Stomach (tissue), 9 donors: ENCODE results near the gene MED12L. TPM values are rescaled to one million over a fixed set of nuclear protein-coding genes. Genes with fewer than 3 reads are reported as not detected.
"Not testable (repeated sequence)": the region's sequence is repeated elsewhere in the genome, so short reads cannot be mapped to it uniquely, and the experiment has no call there.

Experiments used
- DNase-seq, 2 donors: peaks; one replicate each; pipeline versions ENCODE4 v3.0.0 to v3.0.0-alpha.2; 2013 to 2019
- H3K27ac ChIP-seq, 5 donors: fragments of 200-600 bp in 4 of 5; sonication (generic) in 4 of 5; one replicate each; pipeline ENCODE4 v1.5.1; 2013 to 2019; ENCODE audit warnings: mild to moderate bottlenecking in 1 of 5, moderate library complexity in 1 of 5
- H3K27me3 ChIP-seq, 3 donors: fragments of 200-600 bp; sonication (generic); one replicate each; pipeline ENCODE4 v1.5.1; 2017 to 2019; ENCODE audit warnings: mixed run types in 1 of 3
- H3K36me3 ChIP-seq, 4 donors: fragments of 200-600 bp; sonication (generic); 1 replicate in 3 of 4; 2 replicates in 1 of 4; pipeline ENCODE4 v1.5.1; 2016 to 2019
- H3K4me1 ChIP-seq, 4 donors: fragments of 200-600 bp; sonication (generic); one replicate each; pipeline ENCODE4 v1.5.1; 2016 to 2019
- H3K4me3 ChIP-seq, 4 donors: fragments of 200-600 bp; sonication (generic) in 3 of 4; one replicate each; pipeline ENCODE4 v1.5.1; 2016 to 2019; ENCODE audit warnings: mild to moderate bottlenecking in 1 of 4
- H3K9me3 ChIP-seq, 4 donors: fragments of 200-600 bp; sonication (generic); one replicate each; pipeline ENCODE4 v1.5.1; 2016 to 2019
- CTCF ChIP-seq, 7 experiments: fragments of 450-650 bp in 4 of 7; fragments of 200-600 bp in 3 of 7; sonication (generic) in 3 of 7; IDR thresholded peaks; one replicate each; pipeline ENCODE4 v1.5.1; 2016 to 2019; ENCODE audit warnings: antibody characterized with exemption in 7 of 7, control low read depth in 2 of 7, mild to moderate bottlenecking in 1 of 7
- EP300 ChIP-seq: sonication (generic); formaldehyde crosslinking; IDR thresholded peaks from one replicate; pipeline ENCODE4 v1.6.1; 2017; ENCODE audit warnings: antibody characterized with exemption
- POLR2A ChIP-seq, 4 donors: fragments of 450-650 bp; IDR thresholded peaks; one replicate each; pipeline ENCODE4 v1.6.1; 2016; ENCODE audit warnings: antibody characterized with exemption in 4 of 4, control low read depth in 2 of 4, mild to moderate bottlenecking in 1 of 4, moderate library complexity in 1 of 4
- POLR2AphosphoS5 ChIP-seq, 3 donors: sonication (generic); formaldehyde crosslinking; IDR thresholded peaks; one replicate each; pipeline ENCODE4 v1.6.1; 2016; ENCODE audit warnings: antibody characterized with exemption in 3 of 3
- WGBS, 5 donors: extraction: QIAGEN DNeasy Blood & Tissue Kit in 3 of 5; methylation state at CpG; one replicate each; pipeline versions ENCODE4 v1.1.5 to v1.1.7; 2013 to 2018; 5-methylcytosine and 5-hydroxymethylcytosine counted together
- intact Hi-C: fragments of 100-400 bp; cut with DNase I; formaldehyde crosslinking; loops from one replicate; pipeline ENCODE4 v1.15.1; 2023; ENCODE audit warnings: low total_unique reads
- polyA plus RNA-seq, 3 donors: library from polyadenylated mRNA; stranded (reverse); fragments of 200-250 nt; gene quantifications; one replicate each; pipeline ENCODE4 v1.2.3, GENCODE V29; 2013
- total RNA-seq, 5 donors: library from RNA; depleted of rRNA; stranded (reverse); fragments of >200 nt; gene quantifications; one replicate each; pipeline versions ENCODE4 v1.1.0 to v1.2.3, GENCODE V29; 2014 to 2016
- donor health status: healthy with polysubstance abuse.
- donor health status: Bipolar disorder and iron deficiency.
- donor health status: healthy.

The MED12L gene
- total and polyA plus RNA-seq, 8 donors = 0.06 to 2.9 (median 0.36) TPM; not detected in 2

GRCh38 chr3:151236316-151236715 is 150.9 kb downstream of the MED12L start:
- intact Hi-C loops = no loop called here

GRCh38 chr3:151236736-151237135 is 151.3 kb downstream of the MED12L start:
- no peaks in the 10 kb centered on the region for H3K36me3 ChIP-seq
- H3K4me3 ChIP-seq = no peak overlapping the region
- intact Hi-C loops = no loop called here

More at GRCh38 chr3:151236316-151236715, 150.9 kb downstream of the MED12L start:
- H3K4me3 ChIP-seq = no peak overlapping the region
- H3K27me3 ChIP-seq = no peaks in the 10 kb centered on the region
- H3K9me3 ChIP-seq = no peaks in the 10 kb centered on the region
- H3K4me1 ChIP-seq = peaks cover 0 to 28% (median 14%) of the 10 kb centered on the region in 4 donors
- DNase-seq = peak in 1 of 2 donors; percentile 39
- H3K36me3 ChIP-seq = no peaks in the 10 kb centered on the region
- H3K27ac ChIP-seq = peak overlapping the region in 1 of 5 donors; percentile 62
- TF ChIP-seq POLR2AphosphoS5 (IDR thresholded peaks at IDR 0.05) (no peak), EP300 (no peak), POLR2A (IDR thresholded peaks at IDR 0.05) (no peak), CTCF (IDR thresholded peaks at IDR 0.05) (no peak)
- WGBS, 5 donors = 53 to 76% (median 71%) methylated on average over 2 of the region's 2 CpGs

GRCh38 chr3:151242006-151242405 is 156.5 kb downstream of the MED12L start:
- peaks cover 0 to 13% (median 3%) of the 10 kb centered on the region in 4 donors for H3K4me1 ChIP-seq
- WGBS, 5 donors = 59 to 89% (median 74%) methylated on average over 8 to 18 of the region's 18 CpGs
- H3K36me3 ChIP-seq, DNase-seq, H3K27ac ChIP-seq, H3K4me3 ChIP-seq, intact Hi-C loops, H3K9me3 ChIP-seq, H3K27me3 ChIP-seq: not testable (repeated sequence)

More at GRCh38 chr3:151236736-151237135, 151.3 kb downstream of the MED12L start:
- TF ChIP-seq POLR2AphosphoS5 (IDR thresholded peaks at IDR 0.05) (no peak), POLR2A (IDR thresholded peaks at IDR 0.05) (no peak), CTCF (IDR thresholded peaks at IDR 0.05) (no peak), EP300 (no peak)
- H3K4me1 ChIP-seq = peaks cover 0 to 28% (median 12%) of the 10 kb centered on the region in 4 donors
- H3K27me3 ChIP-seq = no peaks in the 10 kb centered on the region
- H3K27ac ChIP-seq = peak overlapping the region in 1 of 5 donors; percentile 22
- WGBS, 5 donors = 83 to 88% (median 85%) methylated on average over 7 of the region's 7 CpGs
- H3K9me3 ChIP-seq = no peaks in the 10 kb centered on the region
- no peak for DNase-seq

- intact Hi-C loops = no loop called here
- peaks cover 0 to 47% (median 27%) of the 10 kb centered on the region in 4 donors for H3K4me1 ChIP-seq
- peak overlapping the region in 4 of 5 donors; percentile 38 to 86 (median 56) for H3K27ac ChIP-seq
- H3K4me3 ChIP-seq = peak overlapping the region; percentile 7 to 31 (median 22)
- H3K9me3 ChIP-seq = peaks cover 0 to 3% (median 0%) of the 10 kb centered on the region in 4 donors
- H3K36me3 ChIP-seq = no peaks in the 10 kb centered on the region
- no peaks in the 10 kb centered on the region for H3K27me3 ChIP-seq
- 12 to 35% (median 14%) methylated on average over 3 of the region's 3 CpGs for WGBS, 5 donors
- no peak for TF ChIP-seq POLR2A (IDR thresholded peaks at IDR 0.05)
- no peak for DNase-seq
These were observed 163.4 kb downstream of the MED12L start for GRCh38 chr3:151248772-151249337.

- peaks cover 39 to 91% (median 58%) of the 10 kb centered on the region in 4 donors for H3K4me1 ChIP-seq
These were observed 171.3 kb downstream of the MED12L start for GRCh38 chr3:151256749-151257148.

More at GRCh38 chr3:151256749-151257148, 171.3 kb downstream of the MED12L start:
- TF ChIP-seq CTCF (IDR thresholded peaks at IDR 0.05) = no peak
- TF ChIP-seq POLR2AphosphoS5 (IDR thresholded peaks at IDR 0.05) = no peak
- TF ChIP-seq POLR2A (IDR thresholded peaks at IDR 0.05) = no peak
- no peak for TF ChIP-seq EP300
- intact Hi-C loops = no loop called here
- H3K4me3 ChIP-seq = no peak overlapping the region
- no peaks in the 10 kb centered on the region for H3K36me3 ChIP-seq
- no peak for DNase-seq
- 19 to 33% (median 27%) methylated on average over 1 of the region's 1 CpG for WGBS, 5 donors
- peak overlapping the region in 4 of 5 donors; percentile 52 to 86 (median 68) for H3K27ac ChIP-seq
- H3K27me3 ChIP-seq = no peaks in the 10 kb centered on the region
- no peaks in the 10 kb centered on the region for H3K9me3 ChIP-seq
